Heart right ventricle (tissue), 16 donors: ENCODE measurements around the gene HNRNPA3. TPM values are rescaled to one million over a fixed set of nuclear protein-coding genes. Genes with fewer than 3 reads are reported as not detected.
A peak's percentile ranks its signal among the peaks of the same experiment; 100 is the strongest.

Experiments
- ATAC-seq, 8 donors: fragments of 200-7000 bp; cut with Tn5 transposase; one replicate each; pipeline ENCODE4 v1.9.1; 2020; ENCODE audit warnings: mild to moderate bottlenecking in 8 of 8, moderate library complexity in 8 of 8, moderate number of reproducible peaks in 1 of 8
- DNase-seq, 2 donors: peaks; one replicate each; pipeline ENCODE4 v3.0.0-alpha.2; 2020
- H3K27ac ChIP-seq, 10 donors: fragments of 200-600 bp; sonication (generic) in 2 of 10; one replicate each; pipeline versions ENCODE4 v1.5.0 to v1.8.0; 2020 to 2022; ENCODE audit warnings: mild to moderate bottlenecking in 3 of 10
- H3K27me3 ChIP-seq, 7 donors: fragments of 200-600 bp; one replicate each; pipeline ENCODE4 v1.8.0; 2021 to 2022; ENCODE audit warnings: mild to moderate bottlenecking in 2 of 7
- H3K36me3 ChIP-seq, 9 donors: fragments of 200-600 bp; sonication (generic) in 1 of 9; one replicate each; pipeline versions ENCODE4 v1.5.0 to v1.8.0; 2020 to 2022; ENCODE audit warnings: mild to moderate bottlenecking in 2 of 9
- H3K4me1 ChIP-seq, 9 donors: fragments of 200-600 bp; sonication (generic) in 1 of 9; one replicate each; pipeline versions ENCODE4 v1.5.0 to v1.8.0; 2020 to 2022; ENCODE audit warnings: mild to moderate bottlenecking in 4 of 9
- H3K4me3 ChIP-seq, 10 donors: fragments of 200-600 bp; sonication (generic) in 2 of 10; one replicate each; pipeline versions ENCODE4 v1.5.0 to v1.8.0; 2020 to 2022; ENCODE audit warnings: mild to moderate bottlenecking in 7 of 10, moderate library complexity in 2 of 10
- H3K9me3 ChIP-seq, 11 donors: fragments of 200-600 bp in 10 of 11; sonication (generic) in 2 of 11; one replicate each; pipeline versions ENCODE4 v1.5.0 to v1.8.0; 2013 to 2022; ENCODE audit warnings: mild to moderate bottlenecking in 2 of 11, control low read depth in 1 of 11, moderate library complexity in 1 of 11
- WGBS, 2 donors: extraction: QIAGEN DNeasy Blood & Tissue Kit; methylation state at CpG; one replicate each; pipeline ENCODE4 v1.1.7; 2013; ENCODE audit warnings: inconsistent platforms in 1 of 2; 5-methylcytosine and 5-hydroxymethylcytosine counted together
- intact Hi-C, 10 donors: fragments of 100-400 bp; cut with DNase I; formaldehyde crosslinking; loops; one replicate each; pipeline versions ENCODE4 v1.11.1 to v1.14.2; 2022
- polyA plus RNA-seq, 2 donors: library from polyadenylated mRNA; stranded (reverse); fragments of 200-250 nt; gene quantifications; one replicate each; pipeline ENCODE4 v1.2.3, GENCODE V29; 2013
- total RNA-seq, 10 donors: library from RNA; stranded (reverse); fragmentation: NEBNext Ultra II Directional in 3 of 10; extraction: Animal tissue kit (Norgen Biotek cat#: 25700) in 3 of 10; gene quantifications; one replicate each; pipeline versions ENCODE4 v1.2.1 to v1.2.4, GENCODE V29; 2021 to 2023
- TF ChIP-seq, protein P1 (sequence below), 9 donors: fragments of 200-600 bp; sonication (generic) in 2 of 9; IDR thresholded peaks; one replicate each; pipeline versions ENCODE4 v1.5.0 to v1.8.0; 2021 to 2022; ENCODE audit warnings: antibody characterized with exemption in 9 of 9, mild to moderate bottlenecking in 5 of 9, moderate library complexity in 1 of 9
- donor health status: Arrhythmogenic right ventricular cardiomyopathy.
- donor health status: ischemic (EF 13 %, LVEDD 7.1; RV severe dilation, severe dysfunction).
- donor health status: healthy with polysubstance abuse.
- donor health status: DM: no; HTN: yes; CAD: no.
- donor health status: DM: no; HTN: no; CAD: no.
- donor health status: ischemic (EF 25% LVEDD 6.9; RV normal size, moderate dysfunction).
- donor health status: ischemic (EF 25% LVEDD 5.7; RV mildly dilated, moderate dysfunction).
- donor health status: healthy.
- donor health status: DM: yes; HTN: yes; CAD: no.
- donor health status: Ischemic cardiomyopathy.
- donor health status: ischemic (EF 35%, LVEDD 5.7; RV mildly dilated, moderate dysfunction).
- donor health status: nonischemic (EF 11% LVEDD 7.7; RV severe dilation, severe dysfunction).
- donor health status: DM: yes; HTN: yes; CAD: no.
- donor health status: PGD.
- donor health status: ischemic (EF 29% LVEDD 5.4; RV normal size, mild dysfunction).
- donor health status: nonischemic (EF 23%, LVEDD 6.1; RV moderate dilation, normal function).

Gene HNRNPA3
- total and polyA plus RNA-seq, 12 donors = 63.7 to 93.8 (median 80.1) TPM

- intact Hi-C loops = no loop called here
- H3K27me3 ChIP-seq = no peaks in the 10 kb centered on the region
- H3K36me3 ChIP-seq = peaks cover 0 to 6% (median 0%) of the 10 kb centered on the region in 9 donors
- ATAC-seq (peak; percentile 49 to 80 (median 75)), DNase-seq (no peak)
- no peaks in the 10 kb centered on the region for H3K9me3 ChIP-seq
- WGBS, 2 donors = 17% methylated on average over 5 of the region's 5 CpGs
- TF ChIP-seq, protein P1, sequence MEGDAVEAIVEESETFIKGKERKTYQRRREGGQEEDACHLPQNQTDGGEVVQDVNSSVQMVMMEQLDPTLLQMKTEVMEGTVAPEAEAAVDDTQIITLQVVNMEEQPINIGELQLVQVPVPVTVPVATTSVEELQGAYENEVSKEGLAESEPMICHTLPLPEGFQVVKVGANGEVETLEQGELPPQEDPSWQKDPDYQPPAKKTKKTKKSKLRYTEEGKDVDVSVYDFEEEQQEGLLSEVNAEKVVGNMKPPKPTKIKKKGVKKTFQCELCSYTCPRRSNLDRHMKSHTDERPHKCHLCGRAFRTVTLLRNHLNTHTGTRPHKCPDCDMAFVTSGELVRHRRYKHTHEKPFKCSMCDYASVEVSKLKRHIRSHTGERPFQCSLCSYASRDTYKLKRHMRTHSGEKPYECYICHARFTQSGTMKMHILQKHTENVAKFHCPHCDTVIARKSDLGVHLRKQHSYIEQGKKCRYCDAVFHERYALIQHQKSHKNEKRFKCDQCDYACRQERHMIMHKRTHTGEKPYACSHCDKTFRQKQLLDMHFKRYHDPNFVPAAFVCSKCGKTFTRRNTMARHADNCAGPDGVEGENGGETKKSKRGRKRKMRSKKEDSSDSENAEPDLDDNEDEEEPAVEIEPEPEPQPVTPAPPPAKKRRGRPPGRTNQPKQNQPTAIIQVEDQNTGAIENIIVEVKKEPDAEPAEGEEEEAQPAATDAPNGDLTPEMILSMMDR (IDR thresholded peaks at IDR 0.05) = no peak
- H3K4me3 ChIP-seq = peak overlapping the region in 7 of 10 donors; percentile 4 to 26 (median 6)
- H3K27ac ChIP-seq = peak overlapping the region; percentile 26 to 90 (median 79)
- peaks cover 22 to 100% (median 99%) of the 10 kb centered on the region in 9 donors for H3K4me1 ChIP-seq
Measured at GRCh38 chr2:177242121-177242987, 29.8 kb downstream of the HNRNPA3 start.

GRCh38 chr2:177243073-177243472 lies 30.5 kb downstream of the HNRNPA3 start:
- H3K27ac ChIP-seq = peak overlapping the region; percentile 7 to 90 (median 79)
- peaks cover 0 to 9% (median 0%) of the 10 kb centered on the region in 9 donors for H3K36me3 ChIP-seq
- 90 to 91% methylated on average over 3 of the region's 3 CpGs for WGBS, 2 donors
- TF ChIP-seq, protein P1 (IDR thresholded peaks at IDR 0.05) = no peak
- DNase-seq (no peak), ATAC-seq (no peak)
- H3K9me3 ChIP-seq = no peaks in the 10 kb centered on the region
- peak overlapping the region in 2 of 10 donors; percentile 16 to 19 for H3K4me3 ChIP-seq
- no peaks in the 10 kb centered on the region for H3K27me3 ChIP-seq
- intact Hi-C loops = no loop called here
- peaks cover 22 to 100% (median 99%) of the 10 kb centered on the region in 9 donors for H3K4me1 ChIP-seq

- Histone ChIP-seq H3K4me1 (peaks cover 24 to 100% (median 99%) of the 10 kb centered on the region in 9 donors), H3K4me3 (no peak overlapping the region), H3K36me3 (peaks cover 0 to 13% (median 0%) of the 10 kb centered on the region in 9 donors), H3K27ac (peak overlapping the region in 9 of 10 donors; percentile 41 to 90 (median 80)), H3K9me3 (no peaks in the 10 kb centered on the region), H3K27me3 (no peaks in the 10 kb centered on the region)
- TF ChIP-seq, protein P1 (IDR thresholded peaks at IDR 0.05) = no peak
- no peak for ATAC-seq
- DNase-seq = no peak
- intact Hi-C loops = no loop called here
Measured at GRCh38 chr2:177243476-177243875, 30.9 kb downstream of the HNRNPA3 start.

DNA sequence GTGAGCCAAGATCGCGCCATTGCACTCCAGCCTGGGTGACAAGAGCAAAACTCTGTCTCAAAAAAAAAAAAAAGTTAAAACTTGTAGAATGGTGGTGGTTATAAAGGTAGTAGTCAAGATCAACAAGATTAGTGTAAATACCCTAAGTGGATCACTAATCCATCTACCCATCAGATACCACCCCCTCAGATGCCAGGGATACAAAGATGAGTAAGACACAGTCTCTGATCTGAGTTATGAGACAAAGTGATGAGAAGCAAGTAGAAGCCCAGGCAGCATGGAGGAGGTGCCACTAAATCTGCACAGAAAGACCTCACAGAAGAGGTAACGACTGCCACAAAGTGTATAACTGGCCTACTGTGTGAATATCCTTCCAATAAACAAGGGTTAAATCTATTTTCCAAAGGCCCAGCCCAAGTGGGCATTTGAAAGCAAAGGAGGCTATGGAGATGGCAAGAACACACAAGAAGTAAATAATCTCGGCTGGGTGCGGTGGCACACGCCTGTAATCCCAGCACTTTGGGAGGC lies 31.7 kb downstream of the HNRNPA3 start:
- no peak overlapping the region for H3K4me3 ChIP-seq
- WGBS, 2 donors = 99% methylated on average over 6 of the region's 6 CpGs
- DNase-seq (no peak), ATAC-seq (no peak)
- H3K27me3 ChIP-seq = no peaks in the 10 kb centered on the region
- peaks cover 0 to 14% (median 0%) of the 10 kb centered on the region in 9 donors for H3K36me3 ChIP-seq
- TF ChIP-seq, protein P1 (IDR thresholded peaks at IDR 0.05) = no peak
- peaks cover 23 to 100% (median 99%) of the 10 kb centered on the region in 9 donors for H3K4me1 ChIP-seq
- H3K9me3 ChIP-seq = no peaks in the 10 kb centered on the region
- intact Hi-C loops = no loop called here
- peak overlapping the region in 5 of 10 donors; percentile 72 to 90 (median 86) for H3K27ac ChIP-seq
